ENCODE measurements around the gene TSBP1.

Gene TSBP1

GRCh38 chr6:32371803-32372202 is at the start of gene TSBP1:
TSS of gene TSBP1 (minus strand) at chr6:32371903. CDS start at chr6:32371706, 197 bp downstream.
- no peak for DNase-seq (ENCODE audit: low read depth)

GRCh38 chr6:32416036-32416435 is 44.3 kb upstream of the TSBP1 start:
- peak; percentile 39 for DNase-seq (ENCODE audit: low read depth)

- DNase-seq (ENCODE audit: low read depth), result peak; percentile 52
Measured at GRCh38 chr6:32415521-32416019, 43.9 kb upstream of the TSBP1 start.

- peak; percentile 62 for DNase-seq (ENCODE audit: low read depth)
Measured at GRCh38 chr6:32413427-32414047, 41.8 kb upstream of the TSBP1 start.

GRCh38 chr6:32411566-32412327 is 40.0 kb upstream of the TSBP1 start:
- DNase-seq (ENCODE audit: low read depth), result no peak

- no peak for DNase-seq (ENCODE audit: low read depth)
Measured at GRCh38 chr6:32410906-32411305, 39.2 kb upstream of the TSBP1 start.

- no peak for DNase-seq (ENCODE audit: low read depth)
Measured at GRCh38 chr6:32406857-32407256, 35.2 kb upstream of the TSBP1 start, which contains the start of gene BTNL2. TSS of gene BTNL2 (minus strand) at chr6:32407181. CDS start at chr6:32407123, 58 bp downstream.

GRCh38 chr6:32406197-32406596 is 34.5 kb upstream of the TSBP1 start:
- DNase-seq (ENCODE audit: low read depth), result no peak

- DNase-seq (ENCODE audit: low read depth), result no peak
Measured at GRCh38 chr6:32405656-32406055, 34.0 kb upstream of the TSBP1 start.

GRCh38 chr6:32402812-32403211 is 31.1 kb upstream of the TSBP1 start:
- DNase-seq (ENCODE audit: low read depth), result no peak

GRCh38 chr6:32401284-32401963 is 29.7 kb upstream of the TSBP1 start:
- no peak for DNase-seq (ENCODE audit: low read depth)

- DNase-seq (ENCODE audit: low read depth), result no peak
Measured at GRCh38 chr6:32397252-32397920, 25.7 kb upstream of the TSBP1 start.

- DNase-seq (ENCODE audit: low read depth), result no peak
Measured at GRCh38 chr6:32396028-32396427, 24.3 kb upstream of the TSBP1 start.

- peak; percentile 45 for DNase-seq (ENCODE audit: low read depth)
Measured at GRCh38 chr6:32393665-32394420, 22.1 kb upstream of the TSBP1 start.

- DNase-seq (ENCODE audit: low read depth), result no peak
Measured at GRCh38 chr6:32391505-32391904, 19.8 kb upstream of the TSBP1 start.

GRCh38 chr6:32387589-32388340 is 16.1 kb upstream of the TSBP1 start:
- DNase-seq (ENCODE audit: low read depth), result no peak

- no peak for DNase-seq (ENCODE audit: low read depth)
Measured at GRCh38 chr6:32386040-32386439, 14.3 kb upstream of the TSBP1 start.

GRCh38 chr6:32382757-32383420 is 11.2 kb upstream of the TSBP1 start:
- no peak for DNase-seq (ENCODE audit: low read depth)

- no peak for DNase-seq (ENCODE audit: low read depth)
Measured at GRCh38 chr6:32379545-32379944, 7.8 kb upstream of the TSBP1 start.

Data from amniotic epithelial cell (primary cell).